DMS53 (cell line): Measurements from ENCODE around the gene LY6G6C.

Experiments used
- DNase-seq: peaks from one replicate; lab custom pipeline; 2025; lab: John Stamatoyannopoulos, UW

Gene LY6G6C

GRCh38 chr6:31680226-31681134 lies 41.1 kb downstream of the LY6G6C start, which contains the start of gene LY6G5C:
Gene LY6G5C, minus strand, starts transcription at chr6:31681067. Its CDS starts 694 bp downstream, at chr6:31680373.
- peak; percentile 96 for DNase-seq

- no peak for DNase-seq
Observed at GRCh38 chr6:31677955-31678354, 43.6 kb downstream of the LY6G6C start.

GRCh38 chr6:31676904-31677303 lies 44.6 kb downstream of the LY6G6C start:
- peak; percentile 52 for DNase-seq

DNA sequence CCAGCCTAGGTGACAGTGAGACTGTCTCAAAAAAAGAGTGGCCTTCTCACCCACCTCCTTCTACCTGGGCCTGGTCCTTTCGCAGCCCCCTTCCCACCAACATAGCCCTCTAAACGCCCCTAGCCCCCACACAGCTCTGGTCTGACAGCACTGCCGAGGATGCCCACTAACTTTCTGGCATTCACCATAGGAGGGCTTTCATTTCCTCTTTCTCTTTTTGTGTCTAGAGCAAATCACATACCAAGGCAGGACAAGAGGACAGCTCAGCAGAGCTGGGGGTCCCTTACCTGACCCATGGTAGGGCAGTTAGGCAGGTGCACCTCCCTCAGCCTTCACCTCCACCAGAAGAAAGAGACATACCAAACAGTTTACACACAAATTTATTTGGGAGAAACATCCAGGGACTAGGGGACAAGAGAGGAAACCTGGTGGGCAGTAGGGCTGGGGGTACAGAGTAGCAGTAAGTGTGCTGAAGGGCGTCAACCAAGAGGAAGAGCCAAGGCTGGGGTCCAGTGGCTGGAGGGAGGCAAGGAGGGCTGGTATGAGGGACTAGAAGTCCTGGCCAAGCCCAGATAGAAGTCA lies 45.1 kb downstream of the LY6G6C start:
- DNase-seq: no peak

DNA sequence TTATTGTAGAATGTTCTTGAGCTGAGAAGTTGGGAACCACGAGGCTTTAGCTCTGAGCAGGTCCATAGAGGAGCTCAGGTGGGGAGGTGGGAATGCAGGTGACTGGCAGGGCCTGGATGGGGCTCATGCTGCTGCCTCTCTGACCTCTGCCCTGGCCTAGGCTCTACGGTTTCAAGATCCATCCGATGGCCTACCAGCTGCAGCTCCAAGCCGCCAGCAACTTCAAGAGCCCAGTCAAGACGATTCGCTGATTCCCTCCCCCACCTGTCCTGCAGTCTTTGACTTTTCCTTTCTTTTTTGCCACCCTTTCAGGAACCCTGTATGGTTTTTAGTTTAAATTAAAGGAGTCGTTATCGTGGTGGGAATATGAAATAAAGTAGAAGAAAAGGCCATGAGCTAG lies 51.9 kb downstream of the LY6G6C start, which contains the start of gene LY6G5B:
Gene LY6G5B, plus strand, starts transcription at position 301 of the 400 bp plus-strand sequence. CDS start 975 bp downstream, outside the sequence.
- no peak for DNase-seq
